Suprapubic skin (tissue), 4 donors: Measurements from ENCODE around the gene ERN1. TPM values are rescaled to one million over a fixed set of nuclear protein-coding genes. Genes with fewer than 3 reads are reported as not detected.

ENCODE experiments used
- DNase-seq, 2 donors: peaks; one replicate each; pipeline ENCODE4 v3.0.0-alpha.2; 2019; ENCODE audit warnings: low spot score in 2 of 2
- H3K27ac ChIP-seq: fragments of 200-600 bp; sonication (generic); one replicate; pipeline ENCODE4 v1.5.1; 2019
- H3K27me3 ChIP-seq: fragments of 200-600 bp; sonication (generic); one replicate; pipeline ENCODE4 v1.5.1; 2019
- H3K36me3 ChIP-seq: fragments of 200-600 bp; sonication (generic); one replicate; pipeline ENCODE4 v1.5.1; 2019
- H3K4me1 ChIP-seq: fragments of 200-600 bp; sonication (generic); one replicate; pipeline ENCODE4 v1.5.1; 2019
- H3K4me3 ChIP-seq: fragments of 200-600 bp; sonication (generic); one replicate; pipeline ENCODE4 v1.5.1; 2019; ENCODE audit warnings: mild to moderate bottlenecking
- H3K9me3 ChIP-seq: fragments of 200-600 bp; sonication (generic); one replicate; pipeline ENCODE4 v1.5.1; 2019
- CTCF ChIP-seq, 2 donors: fragments of 200-600 bp in 1 of 2; fragments of 450-650 bp in 1 of 2; sonication (generic) in 1 of 2; IDR thresholded peaks; one replicate each; pipeline ENCODE4 v1.5.1; 2016 to 2019; ENCODE audit warnings: antibody characterized with exemption in 2 of 2, mild to moderate bottlenecking in 1 of 2, moderate library complexity in 1 of 2
- EP300 ChIP-seq: sonication (generic); formaldehyde crosslinking; IDR thresholded peaks from one replicate; pipeline ENCODE4 v1.6.1; 2017; ENCODE audit warnings: antibody characterized with exemption
- POLR2A ChIP-seq, 2 donors: fragments of 450-650 bp; IDR thresholded peaks; one replicate each; pipeline ENCODE4 v1.6.1; 2017; ENCODE audit warnings: antibody characterized with exemption in 2 of 2, mild to moderate bottlenecking in 2 of 2, moderate library complexity in 2 of 2
- POLR2AphosphoS5 ChIP-seq, 3 donors: sonication (generic); formaldehyde crosslinking; IDR thresholded peaks; one replicate each; pipeline ENCODE4 v1.6.1; 2017; ENCODE audit warnings: antibody characterized with exemption in 3 of 3
- WGBS: methylation state at CpG from one replicate; pipeline ENCODE4 v1.1.5; 2018; 5-methylcytosine and 5-hydroxymethylcytosine counted together
- total RNA-seq, 4 donors: library from RNA; depleted of rRNA; stranded (reverse); fragments of >200 nt; gene quantifications; one replicate each; pipeline ENCODE4 v1.1.0, GENCODE V29; 2016

ERN1 gene
- total RNA-seq, 4 donors from 2014 or later, result 21.2 to 41.1 (median 35.1) TPM

GRCh38 chr17:64016231-64016784, 113.6 kb downstream of the ERN1 start:
- no peak overlapping the region for H3K4me3 ChIP-seq
- peak; percentile 5 to 23 for DNase-seq
- H3K4me1 ChIP-seq, result peaks cover 11% of the 10 kb centered on the region
- H3K36me3 ChIP-seq, result no peaks in the 10 kb centered on the region
- no peak for TF ChIP-seq POLR2AphosphoS5 (IDR thresholded peaks at IDR 0.05)
- no peak for TF ChIP-seq EP300
- no peak for TF ChIP-seq CTCF (IDR thresholded peaks at IDR 0.05)
- no peak for TF ChIP-seq POLR2A (IDR thresholded peaks at IDR 0.05)
- 55% methylated on average over 5 of the region's 5 CpGs for WGBS
- H3K27ac ChIP-seq, result no peak overlapping the region
- no peaks in the 10 kb centered on the region for H3K27me3 ChIP-seq
- H3K9me3 ChIP-seq, result no peaks in the 10 kb centered on the region

GRCh38 chr17:64015447-64015846, 114.5 kb downstream of the ERN1 start:
- DNase-seq, result peak; percentile 4 to 40
- 90% methylated on average over 6 of the region's 6 CpGs for WGBS
- TF ChIP-seq EP300 (no peak), POLR2AphosphoS5 (IDR thresholded peaks at IDR 0.05) (no peak), POLR2A (IDR thresholded peaks at IDR 0.05) (no peak), CTCF (IDR thresholded peaks at IDR 0.05) (no peak)
- Histone ChIP-seq H3K36me3 (no peaks in the 10 kb centered on the region), H3K9me3 (no peaks in the 10 kb centered on the region), H3K4me3 (no peak overlapping the region), H3K27me3 (no peaks in the 10 kb centered on the region), H3K27ac (no peak overlapping the region), H3K4me1 (peaks cover 8% of the 10 kb centered on the region)

- H3K4me1 ChIP-seq, result peaks cover 27% of the 10 kb centered on the region
- H3K36me3 ChIP-seq, result no peaks in the 10 kb centered on the region
- H3K27me3 ChIP-seq, result no peaks in the 10 kb centered on the region
- no peak for TF ChIP-seq POLR2A (IDR thresholded peaks at IDR 0.05)
- no peak for TF ChIP-seq EP300
- DNase-seq, result peak; percentile 24 to 26
- no peaks in the 10 kb centered on the region for H3K9me3 ChIP-seq
- H3K4me3 ChIP-seq, result no peak overlapping the region
- 64% methylated on average over 8 of the region's 8 CpGs for WGBS
- H3K27ac ChIP-seq, result no peak overlapping the region
These were observed 120.2 kb downstream of the ERN1 start for GRCh38 chr17:64009571-64010402.

- Histone ChIP-seq H3K9me3 (no peaks in the 10 kb centered on the region), H3K4me1 (peaks cover 25% of the 10 kb centered on the region), H3K36me3 (no peaks in the 10 kb centered on the region), H3K27ac (peak overlapping the region; percentile 8), H3K4me3 (no peak overlapping the region), H3K27me3 (no peaks in the 10 kb centered on the region)
- WGBS, result 62% methylated on average over 4 of the region's 4 CpGs
- TF ChIP-seq POLR2A (IDR thresholded peaks at IDR 0.05) (no peak), EP300 (no peak), CTCF (IDR thresholded peaks at IDR 0.05) (no peak)
- DNase-seq, result peak in 1 of 2 donors; percentile 57
These were observed 121.1 kb downstream of the ERN1 start for GRCh38 chr17:64008830-64009229.

GRCh38 chr17:64008346-64008745, 121.6 kb downstream of the ERN1 start:
- no peaks in the 10 kb centered on the region for H3K9me3 ChIP-seq
- TF ChIP-seq EP300, result no peak
- no peak for TF ChIP-seq POLR2A (IDR thresholded peaks at IDR 0.05)
- no peak for TF ChIP-seq POLR2AphosphoS5 (IDR thresholded peaks at IDR 0.05)
- TF ChIP-seq CTCF (IDR thresholded peaks at IDR 0.05), result no peak
- no peaks in the 10 kb centered on the region for H3K36me3 ChIP-seq
- WGBS, result 80% methylated on average over 5 of the region's 5 CpGs
- peak overlapping the region; percentile 8 for H3K27ac ChIP-seq
- no peaks in the 10 kb centered on the region for H3K27me3 ChIP-seq
- no peak overlapping the region for H3K4me3 ChIP-seq
- no peak for DNase-seq
- H3K4me1 ChIP-seq, result peaks cover 25% of the 10 kb centered on the region
